ENCODE measurements around the gene PHKB.

Gene PHKB

DNA sequence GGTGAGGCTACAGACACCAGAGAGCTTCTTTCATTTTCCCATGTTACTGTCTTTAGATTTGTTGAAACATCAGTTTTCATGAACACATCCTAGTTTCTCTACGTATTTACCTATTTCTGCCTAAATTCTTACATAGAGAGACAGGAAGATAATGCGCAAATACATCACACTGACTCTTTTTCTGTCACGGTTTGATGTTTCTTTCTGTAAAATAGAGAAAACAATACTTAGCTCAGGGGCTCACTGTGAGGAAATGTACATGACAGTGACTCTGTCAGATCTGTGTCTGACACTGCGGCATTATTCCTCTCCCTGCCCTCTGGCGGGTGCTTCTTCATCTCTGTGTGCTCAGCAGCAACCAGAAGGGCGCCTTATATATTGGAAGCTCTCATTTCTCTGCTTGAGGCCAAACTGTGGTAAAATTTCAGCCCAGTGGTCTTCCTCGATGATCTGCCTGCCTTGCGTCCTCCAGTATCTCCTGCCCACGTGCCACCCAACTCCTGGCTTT is 264.1 kb downstream of the PHKB start:
- in situ Hi-C loops (cut with HindIII; ENCODE audit: low sequenced_read_pairs): no loop called here

DNA sequence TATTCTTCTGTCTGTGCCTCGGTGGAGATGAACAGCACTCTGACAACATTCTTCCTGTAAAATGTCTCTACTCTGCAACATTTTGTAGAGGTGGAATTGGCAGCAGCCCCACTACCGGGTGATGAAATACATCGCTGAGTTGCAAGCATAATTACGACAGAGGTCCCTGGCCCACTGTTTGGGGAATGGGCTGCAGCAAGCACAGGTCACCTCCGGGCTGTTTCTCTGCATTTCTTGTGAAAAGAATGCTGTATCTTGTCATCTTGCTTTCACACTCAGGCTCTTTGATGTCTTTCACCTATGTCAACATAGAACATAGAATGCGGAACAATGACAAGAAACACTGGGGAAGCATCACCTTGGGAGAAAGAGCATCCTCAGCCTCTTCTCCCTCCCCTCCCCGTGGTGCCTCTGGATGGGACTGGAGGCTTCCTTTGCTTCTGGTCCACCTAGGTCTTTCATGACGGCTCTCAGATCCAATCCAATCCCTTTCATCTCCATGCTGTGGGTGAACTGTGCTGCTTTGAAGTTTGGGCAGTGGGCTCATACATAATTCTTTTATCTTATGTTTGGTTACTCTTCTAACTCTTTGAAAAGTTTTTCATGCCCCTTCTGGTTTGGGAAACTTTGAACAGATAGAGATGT is 265.0 kb downstream of the PHKB start:
- in situ Hi-C loops (cut with HindIII; ENCODE audit: low sequenced_read_pairs): no loop called here

DNA sequence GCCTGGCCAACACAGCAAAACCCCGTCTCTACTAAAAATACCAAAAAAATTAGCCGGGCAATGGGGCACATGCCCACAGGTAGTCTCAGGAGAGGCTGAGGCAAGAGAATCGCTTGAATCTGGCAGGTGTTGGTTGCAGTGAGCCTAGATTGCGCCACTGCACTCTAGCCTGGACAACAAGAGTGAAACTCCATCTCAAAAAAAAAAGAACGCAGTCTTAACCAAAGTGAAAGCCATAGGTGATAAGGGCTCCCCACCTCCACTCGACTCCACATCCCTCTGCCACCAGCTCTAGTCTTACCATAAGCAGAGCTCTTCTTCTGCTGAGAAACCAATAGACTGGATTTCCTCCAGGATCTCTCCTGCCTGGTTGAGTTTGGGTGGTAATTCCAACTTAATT is 266.0 kb downstream of the PHKB start:
- in situ Hi-C loops (cut with HindIII; ENCODE audit: low sequenced_read_pairs): no loop called here

DNA sequence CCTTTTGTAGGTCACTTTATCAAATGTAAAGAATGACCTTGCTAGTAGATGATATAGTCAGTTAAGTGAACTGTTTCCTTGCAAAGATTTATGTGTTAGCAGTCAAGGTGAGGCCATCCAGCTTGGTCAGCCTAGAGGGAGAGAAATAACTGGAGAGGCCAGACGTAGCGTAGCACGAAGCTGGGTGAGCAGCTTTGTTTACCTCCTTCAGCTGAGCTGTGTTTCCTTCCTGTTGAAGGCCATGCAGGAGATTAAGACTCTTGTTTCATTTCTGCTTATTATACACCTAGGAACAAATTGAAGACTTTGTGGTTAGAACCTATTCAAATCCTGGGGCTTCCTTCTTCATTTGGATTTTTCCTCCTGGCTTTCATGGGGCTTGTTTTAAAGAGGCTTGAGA is 267.1 kb downstream of the PHKB start:
- in situ Hi-C loops (cut with HindIII; ENCODE audit: low sequenced_read_pairs): no loop called here

DNA sequence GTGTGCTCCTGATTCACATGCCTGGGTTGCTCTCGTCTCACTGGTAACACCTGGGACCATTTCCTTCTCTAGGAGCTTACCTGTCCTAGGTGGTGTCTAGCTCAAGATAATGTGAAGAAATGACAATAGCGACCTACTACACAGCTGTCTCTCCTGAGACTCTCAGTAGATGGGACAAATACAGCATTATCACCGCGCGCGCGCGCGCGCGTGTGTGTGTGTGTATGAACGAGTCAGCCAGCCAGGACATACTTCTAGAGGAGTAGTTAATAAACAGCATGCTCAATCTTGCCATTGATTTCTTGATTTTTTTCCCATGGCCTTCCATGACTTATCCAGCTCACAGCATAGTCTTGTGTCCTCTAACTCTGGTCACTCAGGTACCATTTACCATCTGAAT is 268.6 kb downstream of the PHKB start:
- in situ Hi-C loops (cut with HindIII; ENCODE audit: low sequenced_read_pairs): no loop called here

DNA sequence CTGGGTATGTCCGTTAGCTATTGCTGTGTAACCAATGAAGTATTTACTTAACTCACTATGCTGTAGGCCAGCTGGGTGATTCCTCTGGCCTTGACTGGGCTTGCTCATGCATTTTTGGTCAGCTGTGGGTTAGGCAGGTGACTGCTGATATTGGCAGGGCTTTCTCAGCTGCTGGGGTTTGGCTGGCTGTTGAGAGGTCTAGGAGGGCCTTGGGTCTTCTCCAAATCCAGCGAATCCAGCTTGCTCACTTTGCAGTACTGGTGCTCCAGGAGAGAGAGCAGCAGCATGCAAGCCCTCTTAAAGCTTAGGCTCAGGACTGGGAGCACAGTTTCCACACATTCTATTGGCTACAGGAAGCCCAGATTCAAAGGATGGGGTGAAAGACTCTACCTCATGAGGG is 270.1 kb downstream of the PHKB start:
- in situ Hi-C loops (cut with HindIII; ENCODE audit: low sequenced_read_pairs): no loop called here

DNA sequence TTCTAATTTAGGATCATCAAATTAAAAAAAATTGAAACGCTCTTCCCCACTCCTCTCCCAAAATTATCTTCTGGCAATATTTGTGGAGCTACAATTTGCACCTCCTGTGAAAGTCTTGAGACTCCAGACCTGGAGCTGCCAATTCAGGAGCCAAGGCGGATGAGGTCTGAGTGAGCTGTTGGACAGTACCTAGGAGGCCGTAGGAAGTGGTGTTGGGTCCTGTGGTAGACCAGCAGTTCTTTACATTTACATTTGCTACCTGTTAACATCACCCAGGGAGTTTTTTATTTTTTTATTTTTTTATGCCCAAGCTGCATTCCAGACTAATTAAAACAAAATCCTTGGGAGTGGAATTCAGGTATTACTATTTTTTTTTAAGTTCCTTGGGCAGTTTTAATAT is 271.0 kb downstream of the PHKB start:
- in situ Hi-C loops (cut with HindIII; ENCODE audit: low sequenced_read_pairs): no loop called here

DNA sequence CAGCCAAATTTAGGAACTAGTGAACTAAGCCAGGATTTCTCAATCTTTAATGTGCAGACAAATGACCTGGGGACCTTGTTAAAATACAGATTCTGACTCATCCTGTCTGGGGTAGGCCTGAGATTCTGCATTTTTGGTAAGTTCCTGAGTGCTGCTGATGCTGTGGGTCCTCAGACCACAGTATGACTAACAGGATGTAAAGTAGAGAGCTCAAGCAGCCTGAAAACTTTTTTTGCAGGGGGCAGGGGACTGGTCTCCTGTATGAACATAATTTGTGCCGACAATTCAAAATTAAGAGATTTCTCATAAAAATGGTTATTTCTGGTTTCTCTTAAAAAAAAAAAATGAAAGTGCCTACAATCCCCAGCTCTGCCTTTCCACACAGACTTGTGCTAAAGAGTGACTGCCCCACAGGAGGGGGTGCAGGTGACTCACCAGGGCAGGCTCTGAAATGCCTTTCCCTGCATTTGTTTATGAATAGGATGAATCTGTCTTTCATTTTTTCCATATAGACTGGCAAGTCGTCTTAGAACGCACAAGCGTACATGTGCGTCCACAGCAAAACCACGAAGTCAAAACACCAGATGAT is 271.5 kb downstream of the PHKB start:
- in situ Hi-C loops (cut with HindIII; ENCODE audit: low sequenced_read_pairs): no loop called here

DNA sequence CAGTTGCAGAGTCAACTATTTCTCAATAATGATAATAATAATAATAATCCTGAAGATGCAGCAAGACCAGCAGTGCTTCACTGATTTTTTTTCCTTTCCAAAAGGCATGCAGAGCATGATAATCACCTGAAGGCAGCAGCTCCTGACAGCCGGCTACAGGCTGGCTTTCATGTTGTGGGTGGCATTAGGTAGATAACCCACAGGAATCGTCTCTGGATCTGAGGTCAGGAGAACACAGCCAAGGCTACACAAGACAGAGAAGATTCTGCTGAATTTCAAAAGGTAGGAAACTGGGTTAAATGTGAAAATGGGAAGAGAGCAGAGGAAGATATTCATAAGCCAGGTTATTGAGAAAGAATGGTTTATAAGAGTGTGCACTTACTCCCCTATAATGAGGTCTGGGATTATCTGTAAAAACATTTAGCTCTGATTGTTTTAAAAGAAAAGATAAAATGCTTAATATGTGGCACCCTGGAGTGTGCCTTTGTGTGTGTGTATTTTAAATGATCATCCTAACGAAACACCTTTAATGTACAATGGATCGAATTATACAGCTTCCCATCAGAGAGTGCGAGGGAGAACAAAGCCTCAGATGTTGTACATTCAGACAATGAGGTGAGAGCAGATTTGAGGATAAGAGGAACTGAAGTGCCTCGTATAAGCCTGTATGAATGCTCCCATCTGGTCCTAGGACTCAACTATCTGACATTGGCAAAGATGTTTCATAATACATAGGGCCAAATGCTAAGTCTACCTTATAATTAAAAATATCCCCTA is 273.1 kb downstream of the PHKB start:
- in situ Hi-C loops (cut with HindIII; ENCODE audit: low sequenced_read_pairs): no loop called here

DNA sequence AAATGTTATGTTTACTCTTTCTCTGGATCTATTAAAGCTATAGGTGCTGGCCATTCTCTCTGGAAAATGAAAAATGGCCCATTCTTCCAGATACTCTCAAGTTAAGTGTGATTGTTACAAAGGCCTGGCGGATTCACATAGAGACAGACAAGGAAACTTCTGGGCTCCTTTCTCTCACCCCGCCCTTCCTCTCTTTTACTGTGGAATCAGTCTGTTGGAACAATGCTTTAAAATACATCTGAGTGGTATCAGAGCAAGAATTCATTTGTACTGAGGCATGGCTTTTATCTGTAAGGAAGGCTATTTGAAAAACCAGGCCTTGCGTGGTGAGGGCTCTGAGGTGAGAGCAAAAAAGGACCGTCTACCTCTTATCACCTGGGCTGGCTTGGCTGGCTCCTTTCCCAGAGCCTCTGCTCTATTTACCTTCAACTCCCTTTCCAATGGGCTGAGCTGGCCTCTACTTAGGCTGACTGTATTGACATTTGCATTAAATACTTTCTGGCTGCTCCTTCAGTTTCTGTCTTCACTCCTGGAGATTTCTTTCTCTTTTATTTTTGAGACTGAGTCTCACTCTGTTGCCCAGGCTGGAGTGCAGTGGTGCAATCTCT is 274.0 kb downstream of the PHKB start:
- in situ Hi-C loops (cut with HindIII; ENCODE audit: low sequenced_read_pairs): no loop called here

DNA sequence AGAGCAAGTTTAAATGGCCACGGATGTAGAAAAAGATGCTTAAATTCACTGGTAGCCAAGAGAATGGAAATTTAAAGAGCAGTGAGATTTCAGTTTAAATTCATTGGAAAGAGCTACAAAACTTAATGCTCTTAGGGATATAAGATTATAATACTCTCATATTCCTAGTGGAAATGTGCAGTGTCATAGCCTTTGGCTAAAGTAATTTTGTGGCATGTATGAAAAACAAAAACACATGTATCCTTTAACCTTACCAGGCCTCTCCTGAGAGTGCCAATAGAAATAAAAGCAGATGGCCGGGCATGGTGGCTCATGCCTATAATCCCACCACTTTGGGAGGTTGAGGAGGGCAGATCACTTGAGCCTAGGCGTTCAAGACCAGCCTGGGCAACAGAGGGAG is 289.2 kb downstream of the PHKB start:
- in situ Hi-C loops (cut with HindIII; ENCODE audit: low sequenced_read_pairs): no loop called here

All from DLD1 (cell line).